GM23338 (cell line): ENCODE results near the gene ECHDC3. TPM values are rescaled to one million over a fixed set of nuclear protein-coding genes. Genes with fewer than 3 reads are reported as not detected.

Experiments used
- ATAC-seq: fragments of 200-7000 bp; cut with Tn5 transposase; 3 replicates; pipeline ENCODE4 v1.9.1; 2020
- DNase-seq: peaks from one replicate; pipeline ENCODE4 v3.0.0-alpha.2; 2015; ENCODE audit warnings: low spot score
- H2AFZ ChIP-seq: fragments of 200-600 bp; sonication (generic); 2 replicates; pipeline ENCODE4 v1.8.0; 2016; ENCODE audit warnings: antibody characterized with exemption, mild to moderate bottlenecking, moderate library complexity
- H3F3A ChIP-seq: fragments of 200-600 bp; sonication (generic); replicated peaks from 2 replicates; pipeline ENCODE4 v1.8.0; 2017; ENCODE audit warnings: antibody characterized with exemption, mixed run types, low read depth
- H3K27ac ChIP-seq: fragments of 200-600 bp; sonication (generic); 2 replicates; pipeline ENCODE4 v1.6.1; 2016; ENCODE audit warnings: low read depth
- H3K27me3 ChIP-seq: fragments of 200-600 bp; sonication (generic); 2 replicates; pipeline ENCODE4 v1.8.0; 2016; ENCODE audit warnings: mild to moderate bottlenecking, mixed run types, moderate library complexity; ENCODE audit not compliant: insufficient read depth
- H3K36me3 ChIP-seq: fragments of 200-600 bp; sonication (generic); 2 replicates; pipeline ENCODE4 v1.8.0; 2016; ENCODE audit warnings: mild to moderate bottlenecking; ENCODE audit not compliant: insufficient read depth
- H3K4me1 ChIP-seq: fragments of 200-600 bp; sonication (generic); 2 replicates; pipeline ENCODE4 v1.8.0; 2016; ENCODE audit warnings: mild to moderate bottlenecking, moderate library complexity; ENCODE audit not compliant: insufficient read depth
- H3K4me2 ChIP-seq: fragments of 200-600 bp; sonication (generic); 2 replicates; pipeline ENCODE4 v1.7.1; 2017; ENCODE audit warnings: mixed run types
- H3K4me3 ChIP-seq: fragments of 200-600 bp; sonication (generic); 2 replicates; pipeline ENCODE4 v1.6.1; 2016; ENCODE audit warnings: mixed run types
- H3K79me2 ChIP-seq: fragments of 200-600 bp; sonication (generic); replicated peaks from 2 replicates; pipeline ENCODE4 v1.8.0; 2017; ENCODE audit warnings: mild to moderate bottlenecking; ENCODE audit not compliant: insufficient read depth
- H3K9me2 ChIP-seq: fragments of 200-600 bp; sonication (generic); 2 replicates; pipeline ENCODE4 v1.8.0; 2017; ENCODE audit not compliant: insufficient read depth
- H4K20me1 ChIP-seq: fragments of 200-600 bp; sonication (generic); replicated peaks from 2 replicates; pipeline ENCODE4 v1.8.0; 2017; ENCODE audit warnings: mild to moderate bottlenecking; ENCODE audit not compliant: insufficient read depth
- H3K27ac Mint-ChIP-seq: 2 replicates; pipeline ENCODE4 v1.8.0; 2020; ENCODE audit warnings: inconsistent platforms, mild to moderate bottlenecking, moderate library complexity, mixed read lengths
- H3K27me3 Mint-ChIP-seq: 3 replicates; pipeline ENCODE4 v1.8.0; 2022; ENCODE audit warnings: low read depth, mild to moderate bottlenecking, moderate library complexity, mixed read lengths, inconsistent platforms; ENCODE audit not compliant: insufficient read depth, poor library complexity
- H3K36me3 Mint-ChIP-seq: 3 replicates; pipeline ENCODE4 v1.8.0; 2021; ENCODE audit warnings: low read depth, mild to moderate bottlenecking, inconsistent platforms, moderate library complexity, mixed read lengths
- H3K4me1 Mint-ChIP-seq: 3 replicates; pipeline ENCODE4 v1.8.0; 2020; ENCODE audit warnings: mild to moderate bottlenecking, inconsistent platforms, mixed read lengths
- H3K4me3 Mint-ChIP-seq: 3 replicates; pipeline ENCODE4 v1.8.0; 2021; ENCODE audit warnings: moderate library complexity, mild to moderate bottlenecking, inconsistent platforms, mixed read lengths
- H3K9me3 Mint-ChIP-seq: 3 replicates; pipeline ENCODE4 v1.8.0; 2020; ENCODE audit warnings: moderate library complexity, mild to moderate bottlenecking, inconsistent platforms, mixed read lengths
- CREB1 ChIP-seq: fragments of 250-450 bp; sonication (Bioruptor Pico); IDR thresholded peaks from 2 replicates; pipeline ENCODE4 v1.5.0; 2020; ENCODE audit warnings: low read depth, mild to moderate bottlenecking, moderate library complexity
- EZH2 ChIP-seq: fragments of 200-600 bp; sonication (generic); IDR thresholded peaks from one replicate; pipeline ENCODE4 v1.8.0; 2017; ENCODE audit warnings: antibody characterized with exemption, mild to moderate bottlenecking, low read depth; ENCODE audit not compliant: unreplicated experiment
- JUNB ChIP-seq: IDR thresholded peaks from one replicate; pipeline ENCODE4 v1.6.1; 2016; ENCODE audit warnings: antibody characterized with exemption; ENCODE audit not compliant: unreplicated experiment
- NANOG ChIP-seq: IDR thresholded peaks from 2 replicates; pipeline ENCODE4 v1.6.1; 2016; ENCODE audit warnings: antibody characterized with exemption, borderline replicate concordance
- POLR2AphosphoS5 ChIP-seq: IDR thresholded peaks from 2 replicates; pipeline ENCODE4 v1.6.1; 2016; ENCODE audit warnings: antibody characterized with exemption, low read depth
- ZNF114 ChIP-seq: fragments of 250-450 bp; sonication (Bioruptor Pico); IDR thresholded peaks from 2 replicates; pipeline ENCODE4 v1.5.0; 2020; ENCODE audit warnings: mild to moderate bottlenecking, moderate library complexity
- ZNF331 ChIP-seq: fragments of 250-450 bp; sonication (Bioruptor Pico); IDR thresholded peaks from 2 replicates; pipeline ENCODE4 v1.5.0; 2020; ENCODE audit warnings: low read depth, mild to moderate bottlenecking, moderate library complexity
- ZNF462 ChIP-seq: fragments of 250-450 bp; sonication (Bioruptor Pico); IDR thresholded peaks from 2 replicates; pipeline ENCODE4 v1.5.0; 2020; ENCODE audit warnings: mild to moderate bottlenecking, moderate library complexity
- polyA plus RNA-seq: library from polyadenylated mRNA; unstranded; fragments of >200 nt; fragmentation: Nextera tagmentation; extraction: Ambion mirVana; gene quantifications from 2 replicates; pipeline ENCODE4 v1.2.1, GENCODE V29; 2016
- total RNA-seq: library from RNA; depleted of rRNA; stranded (reverse); fragments of >200 nt; shearing (Covaris generic); gene quantifications from 2 replicates; pipeline ENCODE4 v1.2.3, GENCODE V29; 2014
- TF ChIP-seq, protein P1 (sequence below), 2 experiments: fragments of 200-600 bp in 1 of 2; sonication (generic) in 1 of 2; conservative IDR thresholded peaks; 2 replicates each; pipeline versions ENCODE4 v1.5.1 to v1.6.1; 2016 to 2017; ENCODE audit warnings: antibody characterized with exemption in 2 of 2, low read depth in 2 of 2, mild to moderate bottlenecking in 2 of 2, moderate library complexity in 1 of 2

The ECHDC3 gene
- total and polyA plus RNA-seq, 2 experiments from 2014 or later = 16.3 to 50.1 TPM

- Mint-ChIP-seq H3K4me1 (peaks cover 2% of the 10 kb centered on the region), H3K4me3 (no peak overlapping the region), H3K9me3 (no peaks in the 10 kb centered on the region), H3K36me3 (peaks cover 7% of the 10 kb centered on the region), H3K27ac (no peak overlapping the region), H3K27me3 (peaks cover 7% of the 10 kb centered on the region)
- Histone ChIP-seq H3K36me3 (no peaks in the 10 kb centered on the region), H3K4me3 (no peak overlapping the region), H3K27ac (no peak overlapping the region), H3K79me2 (no peaks in the 10 kb centered on the region), H3K27me3 (no peaks in the 10 kb centered on the region), H3K9me2 (no peaks in the 10 kb centered on the region), H2AFZ (no peak overlapping the region), H3F3A (no peaks in the 10 kb centered on the region), H4K20me1 (no peaks in the 10 kb centered on the region; the same call in 1 of the 2 replicates), H3K4me2 (no peak overlapping the region), H3K4me1 (0 out of 2 replicates have a peak, but pooled peaks cover 2% of the 10 kb centered on the region)
- TF ChIP-seq, protein P1, sequence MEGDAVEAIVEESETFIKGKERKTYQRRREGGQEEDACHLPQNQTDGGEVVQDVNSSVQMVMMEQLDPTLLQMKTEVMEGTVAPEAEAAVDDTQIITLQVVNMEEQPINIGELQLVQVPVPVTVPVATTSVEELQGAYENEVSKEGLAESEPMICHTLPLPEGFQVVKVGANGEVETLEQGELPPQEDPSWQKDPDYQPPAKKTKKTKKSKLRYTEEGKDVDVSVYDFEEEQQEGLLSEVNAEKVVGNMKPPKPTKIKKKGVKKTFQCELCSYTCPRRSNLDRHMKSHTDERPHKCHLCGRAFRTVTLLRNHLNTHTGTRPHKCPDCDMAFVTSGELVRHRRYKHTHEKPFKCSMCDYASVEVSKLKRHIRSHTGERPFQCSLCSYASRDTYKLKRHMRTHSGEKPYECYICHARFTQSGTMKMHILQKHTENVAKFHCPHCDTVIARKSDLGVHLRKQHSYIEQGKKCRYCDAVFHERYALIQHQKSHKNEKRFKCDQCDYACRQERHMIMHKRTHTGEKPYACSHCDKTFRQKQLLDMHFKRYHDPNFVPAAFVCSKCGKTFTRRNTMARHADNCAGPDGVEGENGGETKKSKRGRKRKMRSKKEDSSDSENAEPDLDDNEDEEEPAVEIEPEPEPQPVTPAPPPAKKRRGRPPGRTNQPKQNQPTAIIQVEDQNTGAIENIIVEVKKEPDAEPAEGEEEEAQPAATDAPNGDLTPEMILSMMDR (conservative IDR thresholded peaks at IDR 0.05; ENCODE audit: low read depth in 2 of 2) = no peak
- no peak for TF ChIP-seq CREB1
- no peak for TF ChIP-seq NANOG
- no peak for TF ChIP-seq ZNF114 (CRISPR knock-in tag)
- TF ChIP-seq ZNF462 (CRISPR knock-in tag) = no peak
- TF ChIP-seq EZH2 = no peak
- TF ChIP-seq POLR2AphosphoS5 = no peak
- no peak for TF ChIP-seq ZNF331
- no peak for TF ChIP-seq JUNB
- ATAC-seq = no peak
- DNase-seq = no peak
Measured at GRCh38 chr10:11760151-11760550, 18.0 kb downstream of the ECHDC3 start.
